ENCODE results near the gene ERLEC1. TPM values are rescaled to one million over a fixed set of nuclear protein-coding genes. Genes with fewer than 3 reads are reported as not detected.
"Not testable (repeated sequence)": the region's sequence is repeated elsewhere in the genome, so short reads cannot be mapped to it uniquely, and the experiment has no call there.

ERLEC1 gene
- total RNA-seq, 1 donor from 2014 or later: 19.0 TPM

DNA sequence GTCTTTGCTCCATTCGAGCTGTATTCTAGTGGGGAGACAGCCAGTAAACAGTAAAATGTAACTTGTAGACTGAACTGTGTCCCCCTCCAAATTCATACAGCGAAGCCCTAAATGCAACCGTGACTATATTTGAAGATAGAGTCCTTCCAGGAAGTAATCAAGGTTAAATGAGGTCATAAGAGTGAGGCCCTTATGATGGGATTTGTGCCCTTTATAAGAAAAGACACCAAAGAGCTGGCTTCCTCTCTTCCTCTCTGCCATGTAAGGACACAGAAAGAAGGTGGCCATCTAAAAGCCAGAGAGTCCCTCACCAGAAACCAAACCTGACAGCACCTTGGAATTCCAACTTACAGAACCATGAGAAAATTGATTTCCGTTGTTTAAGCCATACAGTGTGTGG is 41.5 kb downstream of the ERLEC1 start:
- ATAC-seq: no peak
- DNase-seq (ENCODE audit: low spot score): no peak

DNA sequence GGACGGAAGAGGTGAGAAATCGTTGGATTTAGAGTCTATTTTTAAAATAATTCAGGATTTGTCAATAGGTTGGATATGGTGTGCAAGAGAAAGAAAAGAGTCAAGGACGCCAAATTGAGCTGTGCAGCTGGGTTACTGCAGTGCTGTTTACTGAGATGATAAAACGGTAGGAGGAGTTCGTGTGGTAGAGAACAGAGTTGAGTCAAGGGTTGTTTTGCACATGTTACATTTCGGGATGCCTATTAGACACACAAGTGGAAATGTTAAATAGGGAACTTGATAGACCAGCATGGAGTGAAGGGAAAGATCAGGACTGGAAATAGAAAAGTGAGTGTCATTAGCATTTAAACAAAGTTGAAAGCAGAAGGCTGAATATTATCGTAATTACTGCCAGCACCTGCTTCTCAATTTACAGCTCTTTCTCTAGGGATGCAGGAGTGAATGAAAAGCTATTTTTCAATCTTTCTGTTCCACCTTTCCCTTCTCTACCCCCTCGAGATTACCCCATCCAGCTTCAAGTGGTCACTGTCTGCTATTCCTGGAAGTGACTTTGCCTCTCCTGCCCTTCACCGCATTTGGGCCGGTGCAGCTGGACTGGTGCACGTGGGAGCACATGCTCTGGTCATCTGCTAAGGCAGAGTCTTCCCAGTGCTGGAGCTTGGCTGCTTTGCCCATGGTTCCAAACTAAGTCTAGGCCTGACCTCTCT is 42.6 kb downstream of the ERLEC1 start:
- peak; percentile 65 for ATAC-seq
- DNase-seq (ENCODE audit: low spot score): peak; percentile 70

GRCh38 chr2:53829980-53830290 is 43.1 kb downstream of the ERLEC1 start:
- DNase-seq (ENCODE audit: low spot score); ATAC-seq: not testable (repeated sequence)

DNA sequence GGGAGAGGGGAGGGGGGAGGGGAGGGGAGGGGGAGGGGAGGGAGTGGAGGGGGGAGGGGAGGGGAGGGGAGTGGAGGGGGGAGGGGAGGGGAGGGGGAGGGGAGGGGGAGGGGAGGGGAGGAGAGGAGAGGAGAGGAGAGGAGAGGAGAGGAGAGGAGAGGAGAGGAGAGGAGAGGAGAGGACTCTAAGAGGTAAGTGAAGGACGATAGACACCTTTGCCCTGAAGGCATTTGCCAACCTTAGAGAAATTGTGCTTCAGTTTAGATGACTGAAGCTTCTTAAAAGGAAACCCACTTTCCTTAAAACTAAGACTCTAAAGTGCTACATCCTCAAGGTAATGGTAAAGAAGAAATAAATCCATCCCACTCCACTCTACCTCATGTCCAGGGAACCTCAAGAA is 53.7 kb downstream of the ERLEC1 start:
- ATAC-seq (no peak), DNase-seq (ENCODE audit: low spot score) (no peak)

- not testable (repeated sequence) for DNase-seq (ENCODE audit: low spot score); ATAC-seq
Observed at GRCh38 chr2:53841651-53842050, 54.8 kb downstream of the ERLEC1 start.

DNA sequence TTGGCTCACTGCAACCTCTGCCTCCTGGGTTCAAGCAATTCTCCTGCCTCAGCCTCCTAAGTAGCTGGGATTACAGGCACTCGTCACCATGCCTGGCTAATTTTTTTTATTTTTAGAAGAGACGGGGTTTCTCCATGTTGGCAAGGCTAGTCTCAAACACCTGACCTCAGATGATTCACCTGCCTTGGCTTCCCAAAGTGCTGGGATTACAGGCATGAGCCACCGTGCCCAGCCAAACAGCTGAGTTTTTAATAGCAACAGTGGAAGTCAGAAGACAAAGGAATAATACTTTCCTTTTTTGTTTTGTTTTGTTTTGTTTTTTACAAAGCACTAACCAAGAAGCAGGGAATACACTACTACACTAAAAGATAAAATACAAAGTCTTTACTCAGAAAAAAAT is 56.0 kb downstream of the ERLEC1 start:
- DNase-seq (ENCODE audit: low spot score) (no peak), ATAC-seq (no peak)

GRCh38 chr2:53843595-53843994 is 56.8 kb downstream of the ERLEC1 start:
- no peak for ATAC-seq
- no peak for DNase-seq (ENCODE audit: low spot score)

DNA sequence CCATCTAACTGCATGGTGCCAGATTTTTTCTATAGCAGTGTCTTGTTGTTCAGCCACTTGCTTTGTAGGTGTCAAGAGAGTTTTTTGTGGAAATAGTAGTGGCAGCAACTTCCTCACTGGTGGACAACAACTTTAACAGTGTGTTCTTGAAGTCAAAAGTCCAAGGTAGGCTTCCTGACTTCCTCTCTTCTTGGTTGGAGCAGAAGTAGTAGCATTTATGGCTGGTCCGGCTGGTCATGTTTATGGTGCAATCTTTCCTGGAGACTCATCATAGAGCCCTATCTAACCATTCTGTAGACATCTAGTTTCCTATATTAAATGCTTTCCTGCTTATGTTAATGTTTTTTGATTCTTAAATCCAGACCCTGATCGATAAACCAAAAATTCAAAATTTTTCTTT is 61.2 kb downstream of the ERLEC1 start:
- no peak for DNase-seq (ENCODE audit: low spot score)
- ATAC-seq: no peak

DNA sequence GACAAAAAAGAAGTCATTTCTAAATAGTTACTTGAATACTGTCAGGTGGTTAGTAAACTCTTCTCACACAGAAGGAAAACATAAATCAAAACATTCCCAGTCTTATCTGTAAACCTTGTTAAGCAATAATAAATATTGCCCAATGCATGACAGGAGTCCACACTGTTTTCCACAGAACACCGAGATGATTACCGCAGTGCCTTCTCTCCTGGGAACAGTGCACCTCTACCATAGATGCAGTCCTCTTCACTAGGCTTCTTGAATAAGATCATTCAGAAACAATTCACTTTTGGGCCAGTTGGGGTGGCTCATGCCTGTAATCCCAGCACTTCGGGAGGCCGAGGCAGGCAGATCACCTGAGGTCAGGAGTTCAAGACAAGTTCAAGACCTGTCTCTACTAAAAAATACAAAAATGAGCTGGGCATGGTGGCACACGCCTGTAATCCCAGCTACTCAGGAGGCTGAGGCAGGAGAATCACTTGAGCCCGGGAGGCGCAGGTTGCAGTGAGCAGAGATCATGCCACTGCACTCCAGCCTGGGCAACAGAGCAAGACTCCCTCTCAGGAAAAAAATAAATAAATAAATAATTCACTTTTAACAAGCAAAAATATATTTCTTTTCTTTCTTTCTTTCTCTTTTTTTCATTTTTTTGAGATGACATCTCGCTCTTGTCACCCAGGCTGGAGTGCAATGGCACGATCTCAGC is 64.4 kb downstream of the ERLEC1 start:
- peak; percentile 60 for DNase-seq (ENCODE audit: low spot score)
- peak; percentile 95 for ATAC-seq

DNA sequence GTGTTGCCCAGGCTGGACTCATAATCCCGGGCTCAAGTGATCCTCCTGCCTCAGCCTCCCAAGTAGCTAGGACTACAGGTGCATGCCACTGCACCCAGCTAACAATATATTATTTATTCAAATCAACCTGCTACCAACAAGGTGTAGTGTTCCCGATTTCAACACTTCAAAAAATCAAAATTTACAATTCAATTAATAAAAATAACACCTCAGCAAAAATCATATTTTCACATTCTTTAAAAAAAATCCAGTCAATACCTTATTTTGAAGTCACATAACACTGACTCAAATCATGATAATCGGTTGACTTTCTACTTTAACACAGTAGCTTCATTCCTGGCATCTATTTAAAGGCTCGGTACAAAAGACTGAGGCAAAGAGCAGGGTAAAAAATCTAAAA is 65.7 kb downstream of the ERLEC1 start:
- ATAC-seq (no peak), DNase-seq (ENCODE audit: low spot score) (no peak)

DNA sequence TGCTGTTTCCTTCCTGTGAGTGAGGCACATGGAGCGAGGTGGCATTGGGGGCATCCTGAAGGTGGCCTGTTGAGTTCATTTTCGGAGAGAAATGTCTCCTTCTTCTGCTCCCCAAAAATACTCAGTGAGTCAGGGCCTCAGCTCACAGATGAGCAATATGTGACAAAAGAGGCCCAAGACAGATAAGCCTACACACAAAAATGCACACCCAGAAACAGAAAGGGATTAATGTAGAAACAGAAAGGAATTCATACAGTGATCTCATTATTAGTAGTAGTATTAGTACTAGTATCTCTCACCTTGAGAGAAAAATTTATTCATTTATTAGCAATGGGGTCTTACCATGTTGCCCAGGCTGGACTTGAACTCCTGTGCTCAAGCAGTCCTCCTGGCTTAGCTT is 67.8 kb downstream of the ERLEC1 start:
- DNase-seq (ENCODE audit: low spot score) (no peak), ATAC-seq (no peak)

DNA sequence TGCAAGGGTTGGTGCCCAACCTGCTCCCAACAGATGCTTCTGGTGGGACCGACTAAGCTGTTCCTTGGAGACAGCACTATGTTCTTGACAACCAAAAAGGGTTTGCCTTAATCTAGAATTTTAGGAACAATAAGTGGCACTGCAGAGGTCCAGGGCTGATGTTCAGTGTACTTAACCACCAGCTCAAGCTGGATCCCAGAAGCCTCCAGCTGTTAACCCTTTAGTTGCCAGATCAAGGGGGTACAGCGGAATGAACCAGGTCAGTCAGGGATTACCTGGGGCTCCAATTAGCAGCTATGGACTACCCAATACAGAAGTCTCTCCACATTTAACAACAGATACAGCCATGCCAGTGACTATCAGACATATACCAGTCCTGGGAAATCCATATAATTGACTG is 69.4 kb downstream of the ERLEC1 start:
- no peak for DNase-seq (ENCODE audit: low spot score)
- ATAC-seq: no peak

- DNase-seq (ENCODE audit: low spot score): peak; percentile 73
- ATAC-seq: peak; percentile 94
Observed at GRCh38 chr2:53859206-53860181, 72.7 kb downstream of the ERLEC1 start, which contains the start of gene GPR75. Gene GPR75 (minus strand): TSS chr2:53859967. CDS start chr2:53854756, 5,211 bp downstream.

DNA sequence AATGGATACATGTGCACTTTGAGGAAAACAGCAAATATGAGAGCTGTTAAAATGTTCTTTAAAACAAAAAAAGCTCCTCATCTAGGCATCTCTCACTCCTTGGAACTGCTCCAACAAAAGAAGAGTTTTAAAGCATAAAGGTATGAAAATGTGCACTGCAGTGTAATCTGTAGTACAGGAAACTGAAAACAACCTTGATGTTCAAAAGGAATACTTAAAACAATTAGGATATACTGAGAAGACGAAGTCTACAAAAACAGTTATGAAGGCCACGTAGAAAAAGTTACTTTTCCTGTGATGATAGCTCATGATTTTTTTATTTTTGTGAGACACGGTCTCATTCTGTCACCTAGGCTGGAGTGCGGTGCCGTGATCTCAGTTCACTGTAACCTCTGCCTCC is 75.0 kb downstream of the ERLEC1 start:
- no peak for ATAC-seq
- no peak for DNase-seq (ENCODE audit: low spot score)

- peak; percentile 27 for ATAC-seq
- no peak for DNase-seq (ENCODE audit: low spot score)
Observed at GRCh38 chr2:53863538-53864227, 76.8 kb downstream of the ERLEC1 start.

DNA sequence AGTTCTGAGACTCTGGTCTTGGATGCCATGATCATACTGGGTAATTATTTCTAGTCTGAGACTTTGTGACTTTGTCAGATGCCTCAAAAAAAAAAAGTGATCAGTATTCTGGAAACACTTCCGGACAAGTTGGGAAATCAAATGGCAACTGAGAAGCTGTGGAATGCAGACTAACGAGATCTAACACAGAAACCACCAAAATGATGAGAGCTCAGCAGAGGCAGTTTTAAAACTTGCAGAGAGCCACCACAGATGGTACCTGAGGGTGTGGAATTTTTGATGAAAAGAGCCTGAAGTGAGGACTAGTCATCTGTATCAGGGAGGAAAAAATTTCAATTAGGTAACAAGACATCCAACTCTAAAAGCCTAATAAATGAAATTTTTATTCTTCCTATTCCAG is 78.4 kb downstream of the ERLEC1 start:
- ATAC-seq: peak; percentile 32
- DNase-seq (ENCODE audit: low spot score): no peak

GRCh38 chr2:53865962-53866361 is 79.1 kb downstream of the ERLEC1 start:
- ATAC-seq (no peak), DNase-seq (ENCODE audit: low spot score) (no peak)

DNA sequence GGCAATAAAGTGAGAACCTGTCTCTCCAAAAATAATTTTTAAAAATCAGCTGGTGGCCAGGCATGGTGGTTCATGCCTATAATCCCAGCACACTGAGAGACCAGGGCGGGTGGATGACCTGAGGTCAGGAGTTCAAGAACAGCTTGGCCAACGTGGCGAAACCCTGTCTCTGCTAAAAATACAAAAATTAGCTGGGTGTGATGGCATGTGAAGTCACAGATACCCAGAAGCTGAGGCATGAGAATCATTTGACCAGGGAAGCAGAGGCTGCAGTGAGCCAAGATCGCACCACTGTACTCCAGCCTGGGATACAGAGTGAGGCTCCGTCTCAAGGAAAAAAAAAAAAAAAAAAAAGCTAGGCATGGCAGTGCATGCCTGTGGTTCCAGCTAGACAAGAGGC is 80.3 kb downstream of the ERLEC1 start:
- ATAC-seq: peak; percentile 56

DNA sequence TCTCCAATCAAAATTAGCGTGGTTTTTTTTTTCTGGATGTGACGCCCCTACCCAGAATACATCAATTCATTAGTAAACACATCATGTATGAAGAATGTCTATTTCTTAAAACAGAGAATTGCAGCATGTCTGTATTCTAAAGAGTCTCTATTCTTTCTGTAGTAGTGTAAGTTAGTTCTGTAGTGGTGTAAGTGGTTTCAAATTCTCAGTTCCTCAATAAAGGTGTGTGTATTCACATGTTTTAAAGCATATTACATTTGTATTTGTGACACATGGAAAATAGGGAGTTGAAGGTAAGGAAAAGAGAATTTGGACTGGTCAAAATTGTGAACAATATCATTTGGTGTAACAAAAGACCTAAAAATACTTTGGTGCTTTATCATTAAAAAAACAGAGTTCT is 80.9 kb downstream of the ERLEC1 start:
- no peak for ATAC-seq

More for the DNA sequence above, 80.3 kb downstream of the ERLEC1 start:
- DNase-seq (ENCODE audit: low spot score): no peak

More for the DNA sequence above, 80.9 kb downstream of the ERLEC1 start:
- no peak for DNase-seq (ENCODE audit: low spot score)

All from left lobe of liver (tissue), 2 donors.